Activated CD4-positive, CD25-positive, alpha-beta regulatory T cell treated with anti-CD3 and anti-CD28 coated beads, Interleukin-2, amount 50 U/mL, for 72 hours (primary cell): Measurements from ENCODE around the gene PRKCZ.
"Not testable (repeated sequence)": the region's sequence is repeated elsewhere in the genome, so short reads cannot be mapped to it uniquely, and the experiment has no call there.

Source experiments
- DNase-seq: peaks from one replicate; pipeline ENCODE4 v3.0.0; 2021

The PRKCZ gene

DNA sequence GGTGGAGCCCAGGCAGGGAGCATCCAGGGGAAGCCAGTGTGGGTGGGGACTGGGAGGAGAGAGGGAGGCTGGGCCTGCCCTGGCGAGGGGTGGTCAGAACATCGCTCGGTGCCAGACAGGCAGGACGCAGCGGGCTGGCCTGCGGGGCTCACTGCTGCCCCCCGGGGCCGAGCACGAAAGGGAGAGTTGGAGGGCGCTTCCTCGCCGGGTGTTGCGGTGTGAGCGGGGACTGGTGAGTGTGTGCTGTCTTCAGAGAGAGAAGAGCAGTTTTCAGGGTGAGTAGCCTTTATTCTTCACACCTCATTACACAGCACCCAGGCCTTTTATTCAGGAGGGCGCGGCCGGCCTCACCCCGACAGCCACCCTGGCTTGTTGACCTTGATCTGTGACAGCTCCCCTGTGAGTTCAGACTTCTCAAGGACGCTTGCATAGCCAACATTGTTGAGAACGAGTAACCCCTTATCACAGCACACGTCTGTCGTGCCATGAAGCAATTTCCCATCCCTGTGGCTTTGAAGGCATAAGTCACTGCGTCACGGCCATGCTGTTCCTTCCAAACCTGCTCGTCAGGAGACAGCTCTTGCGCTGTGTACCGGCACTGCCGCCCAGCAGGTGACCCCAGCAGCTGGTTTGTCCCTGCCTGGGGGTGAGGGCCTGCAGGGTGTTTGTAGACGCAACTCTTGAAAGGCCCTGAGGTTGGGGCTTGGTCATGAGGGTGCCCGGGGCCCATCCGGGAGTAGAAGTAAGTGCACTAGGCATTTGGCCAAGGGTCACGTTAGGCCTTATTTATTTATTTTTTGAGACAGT, 54.6 kb downstream of the PRKCZ start:
- DNase-seq: no peak

DNA sequence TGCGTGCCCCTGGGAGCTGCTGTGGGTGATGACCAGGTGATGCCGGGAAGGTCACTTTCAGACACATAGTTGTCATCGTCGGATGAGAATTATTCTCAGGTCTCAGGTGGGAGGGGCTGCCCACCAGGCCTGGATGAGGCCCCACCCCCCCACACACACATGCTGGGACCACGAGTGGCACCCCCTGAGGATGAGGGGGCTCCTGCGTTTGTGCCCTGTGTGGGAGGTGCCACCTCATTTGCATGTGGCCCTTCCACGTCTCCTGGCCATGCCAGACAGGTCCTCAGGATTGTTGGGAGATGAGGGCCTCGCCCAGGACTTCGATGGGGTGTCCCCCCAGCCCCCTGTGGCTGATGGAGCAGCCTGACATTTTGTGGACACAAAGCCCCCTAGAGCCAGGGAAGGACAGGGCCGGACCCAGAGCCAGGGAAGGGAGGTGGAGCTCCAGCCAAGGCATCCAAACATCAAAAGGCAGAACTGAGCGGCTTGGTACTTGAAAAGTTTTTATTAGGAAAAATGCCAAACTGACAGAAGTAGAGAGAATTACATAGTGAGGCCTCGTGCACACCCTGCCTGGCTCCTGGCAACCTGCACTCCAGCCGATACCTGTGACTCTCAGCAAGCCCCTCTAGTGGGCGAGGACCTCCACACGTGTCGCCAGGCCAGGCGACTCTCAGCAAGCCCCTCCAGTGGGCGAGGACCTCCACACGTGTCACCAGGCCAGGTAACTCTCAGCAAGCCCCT, 55.7 kb downstream of the PRKCZ start:
- DNase-seq: no peak

DNA sequence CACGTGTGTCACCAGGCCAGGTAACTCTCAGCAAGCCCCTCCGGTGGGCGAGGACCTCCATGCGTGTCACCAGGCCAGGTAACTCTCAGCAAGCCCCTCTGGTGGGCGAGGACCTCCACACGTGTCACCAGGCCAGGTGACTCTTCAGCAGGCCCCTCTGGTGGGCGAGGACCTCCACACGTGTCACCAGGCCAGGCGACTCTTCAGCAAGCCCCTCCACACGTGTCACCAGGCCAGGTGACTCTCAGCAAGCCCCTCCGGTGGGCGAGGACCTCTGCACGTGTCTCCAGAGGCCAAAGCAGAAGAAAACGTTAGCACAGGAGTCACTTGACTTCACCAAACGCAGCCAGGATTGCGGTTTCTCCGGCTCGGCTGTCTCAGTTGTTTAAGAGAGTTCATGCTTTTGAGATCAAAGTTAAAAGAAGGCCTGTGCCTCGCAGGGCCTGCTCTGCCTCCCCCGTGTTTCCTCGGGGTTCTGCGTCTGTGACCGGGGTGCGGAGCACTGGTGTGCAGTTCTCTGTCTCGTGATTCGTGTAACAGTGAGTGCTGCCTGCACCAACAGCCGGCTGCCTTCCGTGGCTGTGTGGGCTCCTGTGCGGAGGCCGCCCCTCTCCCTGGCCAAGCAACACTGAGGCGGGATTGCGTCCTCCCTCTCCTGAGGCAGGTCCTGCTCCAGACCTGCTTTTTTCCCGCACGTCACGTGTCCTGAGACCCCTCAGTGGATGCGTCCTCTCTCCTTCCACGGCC, 56.6 kb downstream of the PRKCZ start:
- DNase-seq: no peak

DNA sequence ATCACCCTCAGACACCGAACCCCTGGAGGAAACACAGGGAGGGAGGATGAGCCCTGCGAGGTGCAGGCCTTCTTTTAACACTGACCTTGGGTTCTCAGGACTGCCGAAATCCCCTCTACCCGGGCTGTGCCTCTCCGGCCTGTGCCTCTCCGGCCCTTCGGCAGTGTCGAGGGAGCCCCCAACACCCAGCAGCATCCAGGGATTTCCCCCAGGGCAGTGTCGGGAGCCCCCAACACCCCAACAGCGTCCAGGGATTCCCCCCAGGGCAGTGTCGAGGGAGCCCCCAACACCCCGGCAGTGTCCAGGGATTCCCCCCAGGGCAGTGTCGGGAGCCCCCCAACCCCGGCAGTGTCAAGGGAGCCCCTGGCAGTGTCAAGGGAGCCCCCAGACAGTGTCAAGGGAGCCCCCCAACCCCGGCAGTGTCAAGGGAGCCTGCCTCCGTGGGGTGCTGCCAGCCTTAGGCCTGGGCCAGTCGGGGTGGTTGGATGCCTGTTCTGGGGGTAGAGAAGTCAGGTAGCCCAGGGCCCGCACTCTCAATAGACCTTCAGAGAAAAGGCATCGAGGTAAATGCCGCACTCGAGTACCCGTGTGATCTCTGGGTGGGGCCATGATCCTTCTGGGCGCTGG, 57.5 kb downstream of the PRKCZ start:
- no peak for DNase-seq

DNA sequence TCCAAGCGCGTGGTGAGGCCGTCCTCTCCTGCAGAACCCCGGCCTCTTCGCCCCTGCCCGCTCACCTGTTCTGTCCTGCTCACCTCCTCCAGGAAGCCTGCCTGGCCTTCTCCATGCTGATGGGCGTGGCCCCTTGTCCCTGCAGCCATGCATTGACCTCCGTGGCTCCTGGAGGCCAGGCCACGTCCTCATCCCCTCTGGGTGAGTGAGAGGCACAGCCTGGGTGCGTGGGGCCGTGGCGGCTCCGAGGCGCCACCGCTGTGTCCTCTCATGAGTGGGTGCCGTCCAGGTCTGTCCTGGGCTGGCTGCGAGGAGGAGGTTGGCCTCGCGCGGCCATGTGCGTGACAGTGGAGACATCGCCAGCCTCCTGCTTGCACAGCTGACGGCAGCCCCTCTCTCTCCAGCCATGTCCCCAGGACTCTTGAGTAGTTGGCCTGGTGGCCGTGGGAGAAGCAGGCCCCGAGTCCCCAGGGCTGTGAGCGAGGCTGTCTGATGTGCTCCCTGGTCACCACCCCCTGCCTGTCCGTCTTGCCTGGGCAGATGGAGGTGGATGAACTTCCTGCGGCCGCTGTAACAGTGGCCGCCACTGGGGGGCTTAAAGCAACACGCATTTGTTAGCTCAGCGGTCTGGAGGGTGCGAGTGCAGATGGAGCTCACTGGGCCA, 58.1 kb downstream of the PRKCZ start:
- DNase-seq: no peak

DNA sequence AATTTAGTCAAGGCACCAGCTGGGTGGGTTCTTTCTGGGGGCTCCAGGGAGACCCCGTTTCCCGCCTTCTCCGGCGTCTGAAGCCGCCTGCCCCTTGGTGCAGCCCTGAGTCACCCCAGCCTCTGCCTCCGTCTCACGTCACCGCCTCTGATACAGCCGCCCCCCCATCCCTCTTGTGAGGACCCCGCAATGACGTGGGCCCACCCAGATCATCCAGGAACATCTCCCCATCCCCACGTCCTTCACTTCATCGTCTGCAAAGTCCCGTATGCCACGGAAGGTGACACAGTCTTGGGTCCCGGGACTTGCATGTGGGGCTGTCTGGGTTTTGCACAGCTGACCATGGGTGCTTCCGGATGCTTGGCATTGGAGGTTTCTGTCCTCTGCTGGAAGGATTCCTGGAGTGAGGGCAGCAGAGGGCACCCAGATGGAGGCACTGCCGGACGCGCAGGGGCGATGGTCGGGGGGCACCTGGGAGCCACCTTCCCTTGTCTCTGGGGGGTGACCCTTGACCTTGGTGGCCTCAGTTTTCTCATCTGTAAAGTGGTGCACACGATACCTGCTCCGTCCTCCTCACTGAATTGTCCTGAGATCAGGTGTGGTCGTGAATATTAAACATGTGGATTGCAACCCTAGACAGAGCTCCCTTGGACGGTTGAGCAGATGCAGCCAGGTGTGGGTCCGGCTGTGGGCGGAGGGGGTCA, 58.8 kb downstream of the PRKCZ start:
- DNase-seq: no peak

DNA sequence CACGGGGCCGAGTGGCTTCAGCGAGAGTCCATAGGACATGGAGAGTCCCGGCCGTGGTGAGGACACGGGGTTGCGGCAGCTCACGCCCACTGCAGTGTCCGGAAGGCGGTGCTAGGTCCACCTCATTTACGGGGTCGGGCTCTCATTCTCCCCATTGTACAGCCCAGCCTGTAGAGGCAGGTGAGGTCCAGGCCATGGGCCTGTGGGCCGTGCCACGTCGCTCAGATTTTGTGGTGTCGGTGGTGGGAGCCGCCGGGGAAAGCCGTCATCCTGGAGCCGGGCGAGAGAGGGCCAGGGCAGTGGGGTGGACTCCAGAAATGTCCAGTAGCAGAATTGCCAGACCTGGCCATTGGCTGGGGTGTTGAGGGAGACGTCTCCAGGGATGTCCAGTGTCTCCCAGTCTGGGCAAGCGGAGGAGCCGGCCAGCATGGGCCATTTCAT, 59.4 kb downstream of the PRKCZ start:
- DNase-seq: no peak

DNA sequence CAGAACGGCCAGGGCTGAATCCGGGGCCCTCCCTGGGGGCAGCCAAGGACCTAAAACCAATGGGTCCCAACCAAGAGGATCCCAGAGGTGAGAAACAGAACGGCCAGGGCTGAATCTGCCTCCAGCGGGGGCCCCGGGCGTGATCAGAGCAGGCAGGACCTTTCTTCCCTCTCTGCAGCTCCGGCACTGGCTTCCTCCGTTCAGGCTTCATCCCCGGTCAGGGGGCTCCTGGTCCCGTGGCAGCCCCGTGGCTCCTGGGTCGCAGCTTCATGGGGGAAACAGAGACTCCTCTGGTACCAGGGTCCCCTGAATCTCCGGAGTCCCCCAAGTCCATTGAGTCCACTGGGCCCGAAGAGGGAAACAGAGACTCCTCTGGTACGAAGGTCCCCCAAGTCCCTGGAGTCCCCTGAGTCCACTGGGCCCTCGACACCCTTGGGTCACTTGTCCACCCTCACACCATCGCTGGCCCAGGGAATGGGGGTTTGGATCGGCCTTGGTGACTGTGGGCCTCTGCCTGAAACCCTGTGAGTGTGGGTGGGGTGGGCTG, 60.1 kb downstream of the PRKCZ start:
- DNase-seq: no peak

DNA sequence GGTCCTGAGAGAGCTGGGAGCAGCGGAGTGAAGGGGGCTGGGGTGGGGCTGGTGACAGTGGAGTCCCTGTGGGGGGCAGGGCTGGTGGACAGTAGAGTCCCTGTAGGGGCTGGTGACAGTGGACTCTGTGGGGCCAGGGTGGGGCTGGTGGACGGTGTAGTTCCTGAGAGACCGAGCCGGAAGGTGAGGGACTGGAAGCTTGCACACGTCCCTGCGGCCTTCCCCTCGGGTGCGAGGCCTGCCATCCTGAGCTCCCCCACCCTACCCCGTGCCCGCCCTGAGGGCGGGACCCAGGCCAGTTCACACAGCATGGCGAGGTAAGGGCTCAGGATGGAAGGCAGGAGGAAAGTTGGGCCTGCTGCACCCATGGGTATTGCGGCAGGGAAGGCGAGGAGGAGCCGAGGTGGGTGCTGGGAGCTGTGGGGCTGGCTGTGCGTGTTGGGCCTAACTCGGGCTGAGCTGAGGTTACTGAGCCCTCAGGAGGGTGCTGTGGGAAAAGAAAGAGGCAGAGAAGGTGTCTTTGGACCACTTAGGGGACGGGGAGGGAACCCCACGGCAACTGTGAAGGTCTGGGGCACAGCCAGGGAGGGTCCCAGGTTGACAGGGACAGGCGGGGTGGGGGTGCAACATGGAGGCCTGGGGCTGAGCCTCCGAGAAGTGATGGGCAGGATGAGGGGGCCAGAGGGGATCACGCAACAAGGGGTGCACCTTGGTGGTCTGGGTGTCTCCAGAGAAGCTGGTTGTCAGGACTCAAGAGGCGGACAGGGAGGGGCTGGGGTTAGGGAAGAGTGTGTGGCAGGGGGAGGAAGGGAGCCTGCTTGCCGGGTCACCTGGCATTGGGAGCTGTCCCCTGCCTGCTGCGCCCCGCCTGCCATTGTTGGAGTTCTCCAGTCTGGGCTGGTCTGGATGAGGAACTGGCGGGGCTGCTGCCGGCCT, 60.8 kb downstream of the PRKCZ start:
- no peak for DNase-seq

DNA sequence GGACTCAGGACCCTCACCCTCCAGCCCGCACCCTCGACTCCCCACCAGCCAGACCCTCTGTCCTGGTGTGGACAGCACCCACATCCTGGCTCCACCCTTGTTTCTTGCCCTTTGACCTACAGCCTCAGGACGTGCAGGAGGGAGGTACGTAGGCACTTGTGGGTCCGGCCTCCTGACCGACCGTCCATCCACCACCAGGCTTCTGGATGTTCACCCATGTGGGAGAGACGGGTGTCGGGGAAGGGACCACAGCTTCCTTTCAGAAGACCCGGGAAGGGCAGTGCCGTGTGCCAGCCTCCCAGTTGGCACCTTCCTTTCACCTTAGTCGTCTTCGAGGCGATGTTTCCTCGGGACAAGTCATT, 61.4 kb downstream of the PRKCZ start:
- DNase-seq: no peak

DNA sequence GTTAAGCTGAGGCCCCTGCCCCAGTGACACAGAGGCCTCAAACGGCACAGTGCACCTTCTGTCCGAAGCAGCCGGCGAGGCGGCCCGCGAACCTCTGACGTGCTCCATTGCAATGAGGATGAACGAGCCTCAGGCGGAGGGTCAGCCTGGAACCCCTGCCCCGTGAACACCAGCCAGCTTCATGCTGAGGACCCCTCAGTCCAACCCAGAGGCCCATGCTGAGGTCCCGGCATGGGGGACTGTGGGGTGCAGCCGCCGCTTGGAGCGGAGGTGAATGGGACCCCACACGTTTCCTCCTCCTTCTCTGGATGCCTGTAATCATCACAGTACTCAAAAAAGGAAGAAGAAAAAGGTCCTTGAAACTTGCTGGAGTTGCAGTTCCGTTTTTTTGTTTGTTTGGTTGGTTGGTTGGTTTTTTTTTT, 62.1 kb downstream of the PRKCZ start:
- no peak for DNase-seq

DNA sequence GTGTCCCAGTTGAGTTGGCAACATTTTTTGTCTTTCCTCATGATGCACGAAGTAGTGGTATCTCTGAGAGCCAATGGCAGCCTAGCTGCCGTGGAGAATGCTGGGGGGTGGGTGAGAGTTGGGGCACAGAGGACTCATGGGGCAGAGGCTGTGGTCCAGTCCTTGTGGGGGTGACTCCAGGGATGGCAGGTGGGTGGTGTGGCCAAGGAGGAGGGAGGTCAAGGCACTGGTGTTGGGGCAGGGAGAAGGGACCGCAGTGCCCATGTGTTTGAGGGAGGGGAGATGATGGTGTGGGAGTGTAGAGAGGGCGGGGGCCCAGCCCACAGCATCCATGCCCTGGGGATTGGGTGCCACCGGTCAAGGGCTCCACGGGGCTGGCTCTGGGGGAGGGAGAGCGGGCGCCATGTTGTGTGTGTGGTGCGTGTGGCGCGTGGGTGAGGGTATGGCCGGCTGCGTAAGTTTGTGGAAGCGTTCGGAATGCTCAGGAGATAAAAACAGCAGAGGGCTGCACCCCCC, 63.5 kb downstream of the PRKCZ start:
- no peak for DNase-seq

DNA sequence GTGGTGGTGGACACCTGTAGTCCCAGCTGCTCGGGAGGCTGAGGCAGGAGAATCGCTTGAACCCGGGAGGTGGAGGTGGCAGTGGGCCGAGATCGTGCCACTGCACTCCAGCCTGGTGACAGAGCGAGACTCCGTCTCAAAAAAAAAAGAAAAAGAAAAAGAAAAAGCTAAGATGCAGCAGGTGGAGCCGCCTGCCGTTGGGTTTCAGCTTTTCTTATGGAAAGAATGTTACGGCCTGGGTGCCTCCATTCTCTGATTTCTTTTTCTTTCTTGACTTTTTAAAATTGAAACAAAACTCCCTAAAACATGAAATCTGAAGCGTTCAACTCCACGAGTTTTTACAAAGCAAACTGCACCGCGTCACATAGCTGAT, 64.4 kb downstream of the PRKCZ start:
- DNase-seq: not testable (repeated sequence)

DNA sequence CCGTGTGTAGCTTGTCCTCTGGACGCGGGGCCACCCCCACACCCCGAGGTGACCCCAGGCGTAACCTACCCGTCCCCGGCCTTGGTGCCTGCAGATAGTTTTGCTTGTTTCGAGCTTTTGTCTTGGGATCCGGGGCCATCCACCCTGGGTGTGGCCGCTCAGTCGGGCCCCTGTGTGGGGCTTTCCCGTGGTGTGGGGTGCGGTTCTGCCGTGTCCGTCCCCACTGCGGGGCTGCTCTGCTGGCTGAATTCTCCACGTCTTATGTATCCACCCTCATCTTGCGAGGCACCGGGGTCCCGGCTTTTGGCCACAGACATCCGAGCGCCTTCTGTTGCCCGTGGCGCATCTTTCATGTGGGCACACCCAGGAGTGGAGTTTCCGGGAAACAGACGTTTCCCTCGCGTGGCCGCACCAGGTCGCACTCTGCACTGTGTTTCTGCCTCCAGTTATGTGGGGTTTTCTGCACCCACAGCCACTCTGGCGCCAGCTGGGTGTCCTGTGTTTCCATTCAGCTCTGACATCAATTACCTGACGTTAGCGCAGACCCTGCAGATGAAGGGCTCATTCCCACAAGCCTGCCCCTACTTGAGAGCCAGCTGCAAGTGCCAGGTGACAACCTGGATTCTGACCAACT, 64.9 kb downstream of the PRKCZ start:
- no peak for DNase-seq

DNA sequence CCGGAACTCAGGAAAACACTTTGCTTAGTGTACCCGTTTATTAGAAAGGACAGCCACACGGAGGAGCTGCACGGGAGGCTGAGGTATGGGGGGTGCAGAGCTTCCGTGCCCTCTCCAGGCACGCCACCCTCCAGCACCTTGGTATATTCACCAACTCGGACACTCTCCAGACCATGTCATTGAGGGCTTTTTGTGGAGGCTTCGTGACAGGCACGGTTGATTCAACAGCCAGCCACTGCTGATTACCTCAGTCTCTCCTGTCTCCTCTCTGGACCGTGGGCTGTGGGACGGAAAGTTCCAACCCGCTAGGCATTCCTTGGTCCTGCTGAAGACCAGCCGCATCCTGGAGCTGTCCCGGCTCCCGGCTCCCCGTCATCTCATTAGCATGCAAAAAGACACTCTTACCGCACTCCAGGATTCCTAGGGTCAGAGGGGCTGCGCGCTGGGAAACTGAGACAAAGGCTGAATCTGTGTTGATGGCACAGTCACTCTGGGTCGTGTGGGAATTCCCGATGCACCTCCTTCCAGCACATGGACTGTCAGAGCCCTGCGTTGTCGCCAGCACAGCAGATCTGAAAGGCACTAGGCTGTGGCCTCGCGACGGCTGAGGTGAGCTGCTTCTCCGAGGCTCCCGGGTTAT, 65.6 kb downstream of the PRKCZ start:
- DNase-seq: no peak

DNA sequence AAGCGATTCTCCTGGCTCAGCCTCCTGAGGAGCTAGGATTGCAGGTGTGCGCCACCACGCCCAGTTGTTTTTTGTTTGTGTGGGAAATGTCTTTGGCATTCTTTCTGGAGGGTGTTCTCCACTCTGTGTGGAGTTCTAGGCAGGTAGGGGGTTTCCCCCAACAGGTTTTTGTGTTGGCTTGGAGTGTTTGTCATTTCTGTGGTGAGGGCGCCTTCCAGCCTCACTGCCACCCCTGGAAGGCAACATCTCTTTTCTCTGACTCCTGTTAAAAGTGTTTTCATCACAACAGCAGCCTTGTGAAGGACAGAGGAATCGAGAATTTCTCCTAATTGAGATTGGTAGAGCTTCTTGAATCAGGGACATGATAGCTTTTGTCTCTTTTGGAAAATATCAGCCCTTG, 69.7 kb downstream of the PRKCZ start:
- no peak for DNase-seq

DNA sequence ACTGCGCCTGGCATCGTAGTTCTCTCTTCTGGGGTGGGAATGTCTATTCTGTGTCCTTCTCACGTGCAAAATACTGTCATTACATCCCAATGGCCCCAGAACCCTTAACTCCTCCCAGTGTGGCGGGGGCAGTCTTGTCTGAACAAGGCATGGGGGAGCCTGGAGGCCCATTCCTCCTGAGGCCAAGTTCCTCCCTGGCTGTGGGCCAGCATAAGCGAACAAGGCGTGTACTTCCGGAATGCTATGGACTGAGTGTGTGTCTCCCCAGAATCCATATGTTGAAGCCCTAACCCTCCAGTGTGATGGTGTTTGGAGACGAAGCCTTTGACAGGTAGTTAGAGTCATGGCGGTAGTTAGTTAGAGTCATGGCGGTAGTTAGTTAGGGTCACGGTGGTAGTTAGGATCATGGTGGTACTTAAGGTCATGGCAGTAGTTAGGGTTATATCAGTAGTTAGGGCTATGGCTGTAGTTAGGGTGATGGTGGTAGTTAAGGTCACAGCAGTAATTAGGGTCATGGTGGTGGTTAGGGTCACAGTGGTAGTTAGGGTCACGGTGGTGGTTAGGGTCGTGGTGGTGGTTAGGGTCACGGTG, 71.0 kb downstream of the PRKCZ start:
- no peak for DNase-seq

DNA sequence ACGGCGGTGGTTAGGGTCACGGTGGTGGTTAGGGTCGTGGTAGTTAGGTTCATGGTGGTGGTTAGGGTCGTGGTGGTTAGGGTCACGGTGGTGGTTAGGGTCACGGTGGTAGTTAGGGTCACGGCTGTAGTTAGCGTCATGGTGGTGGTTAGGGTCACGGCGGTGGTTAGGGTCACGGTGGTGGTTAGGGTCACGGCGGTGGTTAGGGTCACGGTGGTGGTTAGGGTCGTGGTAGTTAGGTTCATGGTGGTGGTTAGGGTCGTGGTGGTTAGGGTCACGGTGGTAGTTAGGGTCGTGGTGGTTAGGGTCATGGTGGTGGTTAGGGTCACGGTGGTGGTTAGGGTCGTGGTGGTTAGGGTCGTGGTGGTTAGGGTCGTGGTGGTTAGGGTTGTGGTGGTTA, 71.6 kb downstream of the PRKCZ start:
- not testable (repeated sequence) for DNase-seq
